Right lung (tissue), 5 donors: ENCODE measurements around the gene SCART1. TPM values are rescaled to one million over a fixed set of nuclear protein-coding genes. Genes with fewer than 3 reads are reported as not detected.
"Not testable (repeated sequence)": the region's sequence is repeated elsewhere in the genome, so short reads cannot be mapped to it uniquely, and the experiment has no call there.

ENCODE experiments used
- DNase-seq, 2 donors: peaks; one replicate each; pipeline ENCODE4 v3.0.0-alpha.2; 2013
- polyA plus RNA-seq, 5 donors: library from polyadenylated mRNA; unstranded; fragments of 120-200 nt; gene quantifications; one replicate each; pipeline versions ENCODE4 v1.2.1 to v1.2.3, GENCODE V29; 2013; ENCODE audit warnings: inconsistent platforms in 1 of 5, low replicate concordance in 1 of 5; ENCODE audit not compliant: insufficient read length in 5 of 5, insufficient read depth in 1 of 5

Gene SCART1
- polyA plus RNA-seq, 5 donors: 1.3 to 3.5 (median 2.3) TPM

DNA sequence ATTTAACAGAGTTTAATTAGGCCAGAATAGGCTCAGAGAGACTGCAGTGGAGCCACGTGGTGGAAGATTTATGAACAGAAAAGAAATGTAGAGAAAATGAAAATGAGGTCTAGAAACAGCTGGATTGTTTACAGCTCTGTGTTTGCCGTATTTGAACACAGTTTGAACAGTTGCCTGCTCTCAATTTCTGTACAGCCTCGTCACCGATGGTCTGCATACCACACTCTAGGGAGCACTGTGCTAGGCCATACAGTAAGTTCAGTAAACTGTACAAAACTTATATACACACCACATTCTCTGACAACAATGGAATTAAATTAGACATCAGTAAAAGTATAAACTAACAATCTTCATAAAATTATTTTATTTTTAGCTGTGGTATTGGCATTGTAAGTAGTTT lies 62.3 kb downstream of the SCART1 start:
- DNase-seq: peak in 1 of 2 donors; percentile 6

DNA sequence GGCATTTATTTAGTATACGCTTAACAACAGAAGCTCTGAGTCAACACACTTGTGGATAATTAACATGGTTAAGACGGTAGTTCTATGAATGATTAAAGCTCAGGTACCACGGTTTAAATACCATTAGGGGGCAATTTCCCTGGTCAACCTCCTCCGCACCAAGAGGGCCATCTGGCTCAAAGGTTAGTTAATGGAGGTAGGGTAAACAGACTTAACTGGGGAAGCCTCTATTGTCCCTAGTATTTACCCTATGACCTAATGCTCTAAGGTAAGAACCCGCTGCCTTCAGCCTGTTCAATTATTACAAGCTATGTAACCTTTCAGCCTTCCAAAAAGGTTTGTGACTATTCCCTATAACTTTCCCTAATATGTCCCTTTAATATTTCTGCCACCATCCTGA lies 64.8 kb downstream of the SCART1 start:
- not testable (repeated sequence) for DNase-seq

Other genes starting within 250 kb of the SCART1 start
- under 1 TPM in 1 of 5 donors, not detected in 4; 0.09 TPM for gene UTF1, start 223.7 kb upstream of the SCART1 start, polyA plus RNA-seq
- gene VENTX, start 216.1 kb upstream of the SCART1 start, polyA plus RNA-seq: under 1 TPM; 0.09 to 0.32 (median 0.21) TPM
- gene ADAM8, start 177.1 kb upstream of the SCART1 start, polyA plus RNA-seq: 1 to 10 TPM; 2.0 to 4.4 (median 2.6) TPM
- gene TUBGCP2, start 145.1 kb upstream of the SCART1 start, polyA plus RNA-seq: 10 to 100 TPM; 45.4 to 60.0 (median 54.9) TPM
- 10 to 100 TPM; 39.1 to 55.9 (median 41.4) TPM for gene ZNF511, start 145.0 kb upstream of the SCART1 start, polyA plus RNA-seq
- gene CALY, start 117.0 kb upstream of the SCART1 start, polyA plus RNA-seq: under 1 TPM in 3 of 5 donors, not detected in 2; 0.29 to 0.31 (median 0.31) TPM
- under 1 TPM in 4 of 5 donors, not detected in 1; 0.29 to 0.74 (median 0.61) TPM for gene PRAP1, start 106.6 kb upstream of the SCART1 start, polyA plus RNA-seq
- gene FUOM, start 95.9 kb upstream of the SCART1 start, polyA plus RNA-seq: 10 to 100 TPM in 2 of 5 donors, 1 to 10 TPM in 3; 6.7 to 13.9 (median 8.1) TPM
- gene ECHS1, start 80.6 kb upstream of the SCART1 start, polyA plus RNA-seq: 10 to 100 TPM; 66.9 to 92.0 (median 73.4) TPM
- gene PAOX, start 74.7 kb upstream of the SCART1 start, polyA plus RNA-seq: 1 to 10 TPM; 3.7 to 8.5 (median 5.7) TPM
- 10 to 100 TPM; 51.1 to 71.4 (median 62.9) TPM for gene MTG1, start 59.8 kb upstream of the SCART1 start, polyA plus RNA-seq
- gene SPRN, start 29.3 kb upstream of the SCART1 start, polyA plus RNA-seq: 1 to 10 TPM; 2.6 to 6.6 (median 3.1) TPM
- gene CYP2E1, start 73.4 kb downstream of the SCART1 start, polyA plus RNA-seq: 1 to 10 TPM; 1.3 to 2.2 (median 2.0) TPM
- gene SYCE1, start 111.6 kb downstream of the SCART1 start, polyA plus RNA-seq: under 1 TPM in 4 of 5 donors, not detected in 1; 0.09 to 0.28 (median 0.20) TPM
- gene FRG2B, start 172.8 kb downstream of the SCART1 start, polyA plus RNA-seq: not detected